ENCODE data around the gene ROPN1L. TPM values are rescaled to one million over a fixed set of nuclear protein-coding genes. Genes with fewer than 3 reads are reported as not detected.

The ROPN1L gene
- total and polyA plus RNA-seq, 10 of the 15 experiments (the other 5 are each of a cell fraction or from before 2014, with no cell fraction given), result 0.07 to 0.38 (median 0.22) TPM; not detected in 6

GRCh38 chr5:10460252-10460906 is 18.7 kb downstream of the ROPN1L start (continued):
- no peak for TF ChIP-seq JUND (IDR thresholded peaks at IDR 0.05; ENCODE audit: low read depth, low read length)
- TF ChIP-seq MAX (IDR thresholded peaks at IDR 0.05; ENCODE audit: low read depth, low read length), result no peak
- TF ChIP-seq ZNF622 (IDR thresholded peaks at IDR 0.05), result no peak
- no peak for TF ChIP-seq ATF2 (IDR thresholded peaks at IDR 0.05; ENCODE audit: low read length)
- TF ChIP-seq ZNF687 (IDR thresholded peaks at IDR 0.05), result no peak

- H3K27me3 ChIP-seq (replicated peaks in 1 of 2; ENCODE audit: control insufficient read depth in 2 of 2, insufficient read depth in 2 of 2, low read length in 1 of 2), result no peaks in the 10 kb centered on the region; a peak in 2 of 4 replicates
- H3K9ac ChIP-seq (ENCODE audit: control insufficient read depth, insufficient read depth, low read length), result no peak overlapping the region
- H3K4me1 ChIP-seq (ENCODE audit: control insufficient read depth, insufficient read depth, low read length), result no peaks in the 10 kb centered on the region
- SMC1A ChIA-PET (ENCODE audit: uncharacterized antibody, unreplicated experiment), result interaction anchor here (1.5 kb wide), 2 partner anchors 60 to 167 kb away, joined by 3 to 4 read pairs; no protein-coding TSS in a partner anchor
- intact Hi-C loops (cut with micrococcal nuclease; ENCODE audit: unreplicated experiment) (no loop called here), in situ Hi-C loops (cut with MboI) (loop anchor here (25.0 kb wide), 2 partner anchors 726 to 1551 kb away; no protein-coding TSS in a partner anchor)
- H3K9me3 ChIP-seq (replicated peaks; ENCODE audit: control insufficient read depth, insufficient read depth, low read length), result no peaks in the 10 kb centered on the region
- RAD21 ChIA-PET (ENCODE audit: unreplicated experiment), result interaction anchor here (1.3 kb wide), 1 partner anchor 167 kb away, joined by 3 read pairs; no protein-coding TSS in a partner anchor
- no peak for FAIRE-seq
- no peaks in the 10 kb centered on the region for H3K36me3 ChIP-seq (ENCODE audit: control insufficient read depth in 2 of 2, insufficient read depth in 2 of 2, low read length in 1 of 2)
- H3K27ac ChIP-seq (ENCODE audit: control insufficient read depth, insufficient read depth), result no peak overlapping the region
- no peak overlapping the region for H3K4me3 ChIP-seq
- H3K79me2 ChIP-seq (ENCODE audit: control insufficient read depth, insufficient read depth, low read length), result no peaks in the 10 kb centered on the region
- no peak for DNase-seq (ENCODE audit: low read depth, low spot score)
- no peak for ATAC-seq
- POLR2A ChIA-PET, result no interaction called here
- BruUV-seq (replicated peaks), result no TSS peak
- 66% methylated on average over 12 of the region's 12 CpGs for WGBS (ENCODE audit: insufficient coverage, insufficient replicate concordance, low lambda C conversion rate, missing lambda C conversion rate)
- no peak overlapping the region for H3K4me2 ChIP-seq (ENCODE audit: control insufficient read depth, insufficient read depth)
- no peaks in the 10 kb centered on the region for H4K20me1 ChIP-seq (ENCODE audit: control insufficient read depth, insufficient read depth)
- H2AFZ ChIP-seq (ENCODE audit: control insufficient read depth, low read depth, low read length), result no peak overlapping the region
- CTCF ChIA-PET, result interaction anchor here (1.2 to 3.9 kb wide), 2 partner anchors 159 to 168 kb away, joined by 3 to 17 read pairs; no protein-coding TSS in a partner anchor
- no peak for TF ChIP-seq GATAD2B (conservative IDR thresholded peaks at IDR 0.05; ENCODE audit: low read depth)
- TF ChIP-seq MTA2 (IDR thresholded peaks at IDR 0.05; ENCODE audit: low read depth), result no peak
- no peak for TF ChIP-seq ZBED1 (IDR thresholded peaks at IDR 0.05; ENCODE audit: borderline replicate concordance)
- TF ChIP-seq EZH2 (IDR thresholded peaks at IDR 0.05; ENCODE audit: borderline replicate concordance, control insufficient read depth, low read depth, low read length), result no peak
- TF ChIP-seq MYB (IDR thresholded peaks at IDR 0.05; ENCODE audit: borderline replicate concordance, low read depth, low read length), result no peak
- no peak for TF ChIP-seq IRF4 (IDR thresholded peaks at IDR 0.05; ENCODE audit: low read depth, low read length)
- no peak for TF ChIP-seq PAX5 (IDR thresholded peaks at IDR 0.05; ENCODE audit: borderline replicate concordance, low read depth, low read length)
- no peak for TF ChIP-seq EED (IDR thresholded peaks at IDR 0.05; ENCODE audit: low read depth)
- TF ChIP-seq SMARCA5 (IDR thresholded peaks at IDR 0.05), result no peak
- no peak for TF ChIP-seq BCLAF1 (IDR thresholded peaks at IDR 0.05)
Observed at GRCh38 chr5:10461041-10461440, 19.4 kb downstream of the ROPN1L start.

Measured in GM12878 (cell line).